SK-N-SH treated with all-trans-retinoic acid at 6 μM for 48 hours (cell line): ENCODE results near the gene CD68.
"Not testable (repeated sequence)": the region's sequence is repeated elsewhere in the genome, so short reads cannot be mapped to it uniquely, and the experiment has no call there.

Experiments used
- ATAC-seq: fragments of 200-7000 bp; cut with Tn5 transposase; 3 replicates; pipeline ENCODE4 v1.9.1; 2020; ENCODE audit warnings: mild to moderate bottlenecking, moderate library complexity
- ARNTL ChIP-seq: fragments of 450-650 bp; formaldehyde crosslinking; IDR thresholded peaks from 2 replicates; pipeline ENCODE4 v1.5.0; 2020; ENCODE audit warnings: low read depth, mild to moderate bottlenecking, moderate library complexity, borderline replicate concordance
- BACH2 ChIP-seq: fragments of 250-450 bp; sonication (Bioruptor Pico); IDR thresholded peaks from 2 replicates; pipeline ENCODE4 v1.9.0; 2021; ENCODE audit warnings: mild to moderate bottlenecking, borderline replicate concordance
- CSDC2 ChIP-seq: fragments of 250-450 bp; sonication (Bioruptor Pico); IDR thresholded peaks from 2 replicates; pipeline ENCODE4 v1.5.0; 2020; ENCODE audit warnings: mild to moderate bottlenecking, moderate library complexity
- ESRRG ChIP-seq: fragments of 250-450 bp; sonication (Bioruptor Pico); IDR thresholded peaks from 2 replicates; pipeline ENCODE4 v1.6.1; 2021; ENCODE audit warnings: mild to moderate bottlenecking
- ISL1 ChIP-seq: fragments of 250-450 bp; sonication (Bioruptor Pico); IDR thresholded peaks from 2 replicates; pipeline ENCODE4 v2.1.2; 2022; ENCODE audit warnings: mild to moderate bottlenecking, moderate library complexity
- OSR1 ChIP-seq: fragments of 250-450 bp; sonication (Bioruptor Pico); IDR thresholded peaks from 2 replicates; pipeline ENCODE4 v1.8.0; 2022; ENCODE audit warnings: moderate library complexity, mild to moderate bottlenecking, inconsistent platforms
- PPARA ChIP-seq: fragments of 250-450 bp; sonication (Bioruptor Pico); IDR thresholded peaks from 2 replicates; pipeline ENCODE4 v1.5.0; 2020; ENCODE audit warnings: mild to moderate bottlenecking, borderline replicate concordance
- RARB ChIP-seq: fragments of 250-450 bp; sonication (Bioruptor Pico); IDR thresholded peaks from 2 replicates; pipeline ENCODE4 v1.8.0; 2021; ENCODE audit warnings: mild to moderate bottlenecking, moderate library complexity
- SNAI2 ChIP-seq: fragments of 250-450 bp; sonication (Bioruptor Pico); IDR thresholded peaks from 2 replicates; pipeline ENCODE4 v1.5.0; 2020; ENCODE audit warnings: mild to moderate bottlenecking, moderate library complexity
- TCF4 ChIP-seq: fragments of 250-450 bp; sonication (Bioruptor Pico); IDR thresholded peaks from 2 replicates; pipeline ENCODE4 v1.8.0; 2021; ENCODE audit warnings: mild to moderate bottlenecking, moderate library complexity, borderline replicate concordance
- TOX ChIP-seq: fragments of 250-450 bp; sonication (Bioruptor Pico); IDR thresholded peaks from 2 replicates; pipeline ENCODE4 v1.8.0; 2021; ENCODE audit warnings: mild to moderate bottlenecking, moderate library complexity, borderline replicate concordance
- ZC3H10 ChIP-seq: fragments of 250-450 bp; sonication (Bioruptor Pico); IDR thresholded peaks from 2 replicates; pipeline ENCODE4 v1.5.1; 2021; ENCODE audit warnings: mild to moderate bottlenecking, moderate library complexity
- ZFP3 ChIP-seq: fragments of 250-450 bp; sonication (Bioruptor Pico); IDR thresholded peaks from 2 replicates; pipeline ENCODE4 v1.5.0; 2020; ENCODE audit warnings: mild to moderate bottlenecking, moderate library complexity
- ZFP30 ChIP-seq: fragments of 450-650 bp; formaldehyde crosslinking; IDR thresholded peaks from 2 replicates; pipeline ENCODE4 v1.5.0; 2022; ENCODE audit warnings: mild to moderate bottlenecking, moderate library complexity
- ZNF565 ChIP-seq: fragments of 450-650 bp; formaldehyde crosslinking; conservative IDR thresholded peaks from 2 replicates; pipeline ENCODE4 v1.5.0; 2020; ENCODE audit warnings: low read depth, mild to moderate bottlenecking, moderate library complexity
- ZNF70 ChIP-seq: fragments of 450-650 bp; formaldehyde crosslinking; IDR thresholded peaks from 2 replicates; pipeline ENCODE4 v1.5.0; 2020; ENCODE audit warnings: mild to moderate bottlenecking, moderate library complexity
- ZNF8 ChIP-seq: fragments of 450-650 bp; formaldehyde crosslinking; IDR thresholded peaks from 2 replicates; pipeline ENCODE4 v1.5.0; 2020; ENCODE audit warnings: mild to moderate bottlenecking, moderate library complexity
- TF ChIP-seq, protein P1 (sequence below): fragments of 250-450 bp; sonication (Bioruptor Pico); IDR thresholded peaks from 2 replicates; pipeline ENCODE4 v1.5.1; 2020; ENCODE audit warnings: low read depth, mild to moderate bottlenecking, moderate library complexity
- TF ChIP-seq, protein P2 (sequence below): fragments of 250-450 bp; sonication (Bioruptor Pico); IDR thresholded peaks from 2 replicates; pipeline ENCODE4 v1.8.0; 2021; ENCODE audit warnings: low read depth, mild to moderate bottlenecking, moderate library complexity, borderline replicate concordance
- TF ChIP-seq, protein P3 (sequence below): fragments of 250-450 bp; sonication (Bioruptor Pico); IDR thresholded peaks from 2 replicates; pipeline ENCODE4 v1.8.0; 2020; ENCODE audit warnings: mild to moderate bottlenecking, moderate library complexity, borderline replicate concordance
- TF ChIP-seq, protein P4 (sequence below): fragments of 250-450 bp; sonication (Bioruptor Pico); IDR thresholded peaks from 2 replicates; pipeline ENCODE4 v1.5.1; 2021; ENCODE audit warnings: mild to moderate bottlenecking, moderate library complexity

Gene CD68

DNA sequence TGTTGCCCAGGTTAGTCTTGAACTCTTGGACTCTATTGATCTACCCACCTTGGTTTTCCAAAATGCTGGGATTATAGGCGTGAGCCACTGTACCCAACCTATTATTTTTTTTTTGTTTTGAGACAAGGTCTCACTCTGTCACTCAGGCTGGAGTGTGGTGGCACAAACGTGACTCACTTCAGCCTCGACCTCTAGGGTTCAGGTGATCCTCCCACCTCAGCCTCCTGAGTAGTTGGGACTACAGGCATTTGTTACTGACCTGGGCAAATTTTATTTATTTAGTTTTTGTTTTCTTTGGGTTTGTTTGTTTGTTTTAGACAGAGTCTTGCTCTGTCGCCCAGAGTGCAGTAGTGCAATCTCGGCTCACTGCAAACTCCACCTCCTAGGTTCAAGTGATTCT lies 44.2 kb downstream of the CD68 start:
- TF ChIP-seq BACH2 (CRISPR knock-in tag) = no peak
- ATAC-seq = no peak

DNA sequence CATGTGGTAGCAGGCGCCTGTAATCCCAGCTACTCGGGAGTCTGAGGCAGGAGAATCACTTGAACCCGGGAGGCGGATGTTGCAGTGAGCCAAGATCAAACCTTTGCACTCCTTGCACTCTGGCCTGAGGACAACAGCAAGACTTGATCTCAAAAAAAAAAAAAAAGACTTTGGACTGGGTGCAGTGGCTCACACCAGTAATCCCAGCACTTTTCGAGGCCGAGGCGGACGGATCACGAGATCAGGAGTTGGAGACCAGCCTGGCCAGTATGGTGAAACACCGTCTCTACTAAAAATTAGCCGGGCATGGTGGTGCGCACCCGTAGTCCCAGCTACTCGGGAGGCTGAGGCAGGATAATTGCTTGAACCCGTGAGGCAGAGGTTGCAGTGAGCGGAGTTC lies 46.3 kb downstream of the CD68 start:
- ATAC-seq = not testable (repeated sequence)

DNA sequence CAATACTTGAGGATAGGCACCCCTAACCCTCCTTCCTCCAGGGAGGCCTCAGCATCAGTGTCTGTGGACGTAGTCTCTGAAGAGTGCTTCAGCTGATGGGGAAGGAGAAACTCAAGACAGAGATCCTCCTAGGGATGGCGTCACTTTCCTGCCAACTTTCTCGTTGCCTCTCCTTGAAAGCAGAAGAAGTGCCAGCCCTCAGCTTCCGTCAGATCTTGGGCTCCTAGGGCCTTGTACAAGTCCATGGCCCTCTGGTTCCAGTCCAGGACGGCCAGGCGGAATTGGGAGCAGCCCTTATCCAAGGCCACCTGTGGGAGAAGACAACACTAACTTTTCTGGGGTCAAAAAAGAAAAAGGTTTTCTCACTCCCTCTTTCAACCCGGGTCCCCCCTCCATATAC lies 46.9 kb downstream of the CD68 start:
- ATAC-seq = no peak
- TF ChIP-seq ZC3H10 (CRISPR knock-in tag) = no peak
- TF ChIP-seq TOX (CRISPR knock-in tag) = no peak
- TF ChIP-seq RARB = no peak
- TF ChIP-seq ARNTL = no peak
- TF ChIP-seq ZNF565 (CRISPR knock-in tag) = no peak
- TF ChIP-seq ZFP30 (CRISPR knock-in tag) = no peak
- TF ChIP-seq BACH2 (CRISPR knock-in tag) = no peak
- no peak for TF ChIP-seq CSDC2 (CRISPR knock-in tag)
- TF ChIP-seq, protein P1, sequence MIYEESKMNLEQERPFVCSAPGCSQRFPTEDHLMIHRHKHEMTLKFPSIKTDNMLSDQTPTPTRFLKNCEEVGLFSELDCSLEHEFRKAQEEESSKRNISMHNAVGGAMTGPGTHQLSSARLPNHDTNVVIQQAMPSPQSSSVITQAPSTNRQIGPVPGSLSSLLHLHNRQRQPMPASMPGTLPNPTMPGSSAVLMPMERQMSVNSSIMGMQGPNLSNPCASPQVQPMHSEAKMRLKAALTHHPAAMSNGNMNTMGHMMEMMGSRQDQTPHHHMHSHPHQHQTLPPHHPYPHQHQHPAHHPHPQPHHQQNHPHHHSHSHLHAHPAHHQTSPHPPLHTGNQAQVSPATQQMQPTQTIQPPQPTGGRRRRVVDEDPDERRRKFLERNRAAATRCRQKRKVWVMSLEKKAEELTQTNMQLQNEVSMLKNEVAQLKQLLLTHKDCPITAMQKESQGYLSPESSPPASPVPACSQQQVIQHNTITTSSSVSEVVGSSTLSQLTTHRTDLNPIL (CRISPR knock-in tag) = no peak
- no peak for TF ChIP-seq ESRRG (CRISPR knock-in tag)
- no peak for TF ChIP-seq ZNF70 (CRISPR knock-in tag)
- TF ChIP-seq, protein P2, sequence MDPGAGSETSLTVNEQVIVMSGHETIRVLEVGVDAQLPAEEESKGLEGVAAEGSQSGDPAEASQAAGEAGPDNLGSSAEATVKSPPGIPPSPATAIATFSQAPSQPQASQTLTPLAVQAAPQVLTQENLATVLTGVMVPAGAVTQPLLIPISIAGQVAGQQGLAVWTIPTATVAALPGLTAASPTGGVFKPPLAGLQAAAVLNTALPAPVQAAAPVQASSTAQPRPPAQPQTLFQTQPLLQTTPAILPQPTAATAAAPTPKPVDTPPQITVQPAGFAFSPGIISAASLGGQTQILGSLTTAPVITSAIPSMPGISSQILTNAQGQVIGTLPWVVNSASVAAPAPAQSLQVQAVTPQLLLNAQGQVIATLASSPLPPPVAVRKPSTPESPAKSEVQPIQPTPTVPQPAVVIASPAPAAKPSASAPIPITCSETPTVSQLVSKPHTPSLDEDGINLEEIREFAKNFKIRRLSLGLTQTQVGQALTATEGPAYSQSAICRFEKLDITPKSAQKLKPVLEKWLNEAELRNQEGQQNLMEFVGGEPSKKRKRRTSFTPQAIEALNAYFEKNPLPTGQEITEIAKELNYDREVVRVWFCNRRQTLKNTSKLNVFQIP (CRISPR knock-in tag) = no peak
- TF ChIP-seq PPARA (CRISPR knock-in tag) = no peak
- TF ChIP-seq ISL1 (CRISPR knock-in tag) = no peak
- no peak for TF ChIP-seq TCF4 (CRISPR knock-in tag)
- TF ChIP-seq ZFP3 = no peak

DNA sequence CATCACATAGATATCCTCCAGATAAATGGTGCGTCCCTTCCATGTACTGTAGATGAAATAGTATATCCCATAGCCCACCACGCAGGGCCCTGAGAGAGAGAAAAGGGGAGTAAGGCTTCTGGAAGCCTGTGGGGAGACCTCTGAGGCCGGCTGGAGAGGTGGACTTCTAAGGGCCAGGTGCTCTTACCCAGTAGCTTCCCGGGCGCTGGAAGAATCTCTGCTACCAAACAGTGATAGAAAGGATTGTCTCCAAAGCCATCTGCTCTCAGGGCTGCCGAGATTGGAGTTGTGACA lies 47.5 kb downstream of the CD68 start:
- ATAC-seq = peak; percentile 55
- no peak for TF ChIP-seq CSDC2 (CRISPR knock-in tag)

DNA sequence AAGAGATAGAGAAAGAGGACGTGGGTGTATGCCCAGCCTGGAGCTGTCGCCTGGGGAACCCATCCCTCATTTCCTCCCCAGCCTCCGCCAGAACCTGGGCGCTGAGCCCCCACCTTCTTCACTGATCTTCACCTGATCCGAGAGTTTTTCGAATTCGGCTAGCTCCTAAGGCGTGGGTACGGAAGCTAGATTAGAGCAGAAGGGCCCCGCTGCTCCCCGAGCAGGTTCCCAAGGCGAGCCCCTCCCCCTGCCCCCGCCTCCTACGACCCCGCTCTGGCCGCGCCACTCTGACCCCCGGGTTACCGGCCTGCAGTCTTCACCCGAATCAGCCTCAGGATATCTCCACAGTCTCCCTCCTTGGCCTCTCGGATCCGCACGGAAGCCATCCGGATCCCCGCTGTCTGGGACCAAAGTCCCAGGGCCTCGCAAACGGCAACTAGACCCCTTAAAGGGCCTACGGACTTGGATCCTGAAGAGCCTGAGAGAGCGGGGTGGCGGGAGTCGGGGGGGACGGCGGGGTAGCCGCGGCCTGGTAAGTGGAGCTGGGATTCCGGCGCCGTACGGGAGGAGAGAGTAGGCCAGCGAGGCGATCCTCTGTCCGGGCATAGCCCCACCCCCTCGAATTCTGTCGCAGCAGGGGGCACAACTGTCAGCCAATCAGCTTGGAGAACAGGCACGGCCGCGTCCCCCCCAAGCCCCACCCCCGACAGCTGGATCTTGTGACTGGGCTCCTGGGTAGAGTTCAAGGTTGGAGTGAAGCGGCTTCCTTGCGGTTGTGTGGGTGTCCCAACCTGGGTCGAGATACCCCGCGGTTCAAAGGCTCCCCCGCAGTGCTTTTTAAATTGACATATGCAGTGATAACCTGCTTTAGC lies 48.0 kb downstream of the CD68 start, which contains the start of gene SAT2:
Gene SAT2 (minus strand): TSS at position 572 of the 872 bp plus-strand sequence. CDS start 186 bp downstream, at position 386.
- peak; percentile 97 for ATAC-seq
- TF ChIP-seq SNAI2 (CRISPR knock-in tag) = no peak
- TF ChIP-seq, protein P3, sequence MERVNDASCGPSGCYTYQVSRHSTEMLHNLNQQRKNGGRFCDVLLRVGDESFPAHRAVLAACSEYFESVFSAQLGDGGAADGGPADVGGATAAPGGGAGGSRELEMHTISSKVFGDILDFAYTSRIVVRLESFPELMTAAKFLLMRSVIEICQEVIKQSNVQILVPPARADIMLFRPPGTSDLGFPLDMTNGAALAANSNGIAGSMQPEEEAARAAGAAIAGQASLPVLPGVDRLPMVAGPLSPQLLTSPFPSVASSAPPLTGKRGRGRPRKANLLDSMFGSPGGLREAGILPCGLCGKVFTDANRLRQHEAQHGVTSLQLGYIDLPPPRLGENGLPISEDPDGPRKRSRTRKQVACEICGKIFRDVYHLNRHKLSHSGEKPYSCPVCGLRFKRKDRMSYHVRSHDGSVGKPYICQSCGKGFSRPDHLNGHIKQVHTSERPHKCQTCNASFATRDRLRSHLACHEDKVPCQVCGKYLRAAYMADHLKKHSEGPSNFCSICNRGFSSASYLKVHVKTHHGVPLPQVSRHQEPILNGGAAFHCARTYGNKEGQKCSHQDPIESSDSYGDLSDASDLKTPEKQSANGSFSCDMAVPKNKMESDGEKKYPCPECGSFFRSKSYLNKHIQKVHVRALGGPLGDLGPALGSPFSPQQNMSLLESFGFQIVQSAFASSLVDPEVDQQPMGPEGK (CRISPR knock-in tag) = peak; percentile 50; the same call in 1 of the 2 replicates

DNA sequence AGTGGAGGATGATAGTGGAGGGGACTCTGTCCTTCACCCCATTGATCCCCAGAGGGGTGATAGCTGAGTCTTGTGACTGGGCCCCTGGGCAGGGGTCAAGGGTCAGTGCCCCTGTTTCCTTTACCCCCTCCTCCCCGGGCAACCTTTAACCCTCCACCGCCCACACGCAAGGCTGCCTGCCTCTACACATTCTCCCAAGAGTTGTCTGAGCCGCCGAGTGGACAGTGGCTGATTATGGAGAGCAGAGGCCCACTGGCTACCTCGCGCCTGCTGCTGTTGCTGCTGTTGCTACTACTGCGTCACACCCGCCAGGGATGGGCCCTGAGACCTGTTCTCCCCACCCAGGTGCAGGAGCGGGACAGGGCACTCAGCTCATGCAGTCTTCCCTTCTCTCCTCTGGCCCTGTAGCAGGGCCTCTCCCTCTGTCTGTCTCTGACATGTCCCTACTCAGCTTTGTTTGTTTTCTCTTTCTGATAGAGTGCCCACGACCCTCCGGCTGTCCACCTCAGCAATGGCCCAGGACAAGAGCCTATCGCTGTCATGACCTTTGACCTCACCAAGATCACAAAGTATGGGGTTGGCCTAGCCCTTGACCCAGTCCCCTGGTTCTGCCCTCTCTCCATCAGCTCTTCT lies 50.6 kb downstream of the CD68 start, which contains the start of gene SHBG:
Gene SHBG (plus strand): TSS at position 197 of the 633 bp plus-strand sequence. CDS start 38 bp downstream, at position 235.
- no peak for ATAC-seq
- TF ChIP-seq, protein P4, sequence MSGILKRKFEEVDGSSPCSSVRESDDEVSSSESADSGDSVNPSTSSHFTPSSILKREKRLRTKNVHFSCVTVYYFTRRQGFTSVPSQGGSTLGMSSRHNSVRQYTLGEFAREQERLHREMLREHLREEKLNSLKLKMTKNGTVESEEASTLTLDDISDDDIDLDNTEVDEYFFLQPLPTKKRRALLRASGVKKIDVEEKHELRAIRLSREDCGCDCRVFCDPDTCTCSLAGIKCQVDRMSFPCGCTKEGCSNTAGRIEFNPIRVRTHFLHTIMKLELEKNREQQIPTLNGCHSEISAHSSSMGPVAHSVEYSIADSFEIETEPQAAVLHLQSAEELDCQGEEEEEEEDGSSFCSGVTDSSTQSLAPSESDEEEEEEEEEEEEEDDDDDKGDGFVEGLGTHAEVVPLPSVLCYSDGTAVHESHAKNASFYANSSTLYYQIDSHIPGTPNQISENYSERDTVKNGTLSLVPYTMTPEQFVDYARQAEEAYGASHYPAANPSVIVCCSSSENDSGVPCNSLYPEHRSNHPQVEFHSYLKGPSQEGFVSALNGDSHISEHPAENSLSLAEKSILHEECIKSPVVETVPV (CRISPR knock-in tag) = no peak
- TF ChIP-seq ARNTL (no peak), ZNF565 (CRISPR knock-in tag) (no peak), TCF4 (CRISPR knock-in tag) (no peak), ISL1 (CRISPR knock-in tag) (no peak), ZFP3 (no peak), ZC3H10 (CRISPR knock-in tag) (no peak), ZNF70 (CRISPR knock-in tag) (no peak), ESRRG (CRISPR knock-in tag) (no peak), BACH2 (CRISPR knock-in tag) (no peak), ZNF8 (CRISPR knock-in tag) (no peak), OSR1 (CRISPR knock-in tag) (no peak), TOX (CRISPR knock-in tag) (no peak)
- TF ChIP-seq, protein P1 (CRISPR knock-in tag) = no peak
- TF ChIP-seq, protein P3 (CRISPR knock-in tag) = no peak
